ENCODE measurements around the gene PRKCH.

DNA sequence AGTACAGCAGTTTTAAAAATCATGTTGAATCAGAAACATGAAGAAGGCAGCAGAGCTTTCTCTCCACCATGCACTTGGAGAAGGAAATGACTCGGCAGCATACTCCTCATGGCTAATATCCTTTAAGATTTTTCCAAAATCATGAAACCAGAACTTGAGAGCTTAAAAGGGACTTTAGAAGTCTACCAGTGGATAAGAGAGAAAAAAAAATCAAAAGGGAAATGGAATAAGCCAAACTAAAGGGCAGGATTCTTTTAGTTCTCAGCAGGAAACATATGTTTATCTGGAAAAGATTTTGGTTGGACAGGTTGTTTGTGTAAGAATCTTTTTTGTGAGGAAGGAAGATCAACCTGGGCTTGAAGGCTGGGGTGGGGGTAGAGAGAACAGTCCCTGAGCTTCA lies 111.8 kb downstream of the PRKCH start:
- TF ChIP-seq, protein P1, sequence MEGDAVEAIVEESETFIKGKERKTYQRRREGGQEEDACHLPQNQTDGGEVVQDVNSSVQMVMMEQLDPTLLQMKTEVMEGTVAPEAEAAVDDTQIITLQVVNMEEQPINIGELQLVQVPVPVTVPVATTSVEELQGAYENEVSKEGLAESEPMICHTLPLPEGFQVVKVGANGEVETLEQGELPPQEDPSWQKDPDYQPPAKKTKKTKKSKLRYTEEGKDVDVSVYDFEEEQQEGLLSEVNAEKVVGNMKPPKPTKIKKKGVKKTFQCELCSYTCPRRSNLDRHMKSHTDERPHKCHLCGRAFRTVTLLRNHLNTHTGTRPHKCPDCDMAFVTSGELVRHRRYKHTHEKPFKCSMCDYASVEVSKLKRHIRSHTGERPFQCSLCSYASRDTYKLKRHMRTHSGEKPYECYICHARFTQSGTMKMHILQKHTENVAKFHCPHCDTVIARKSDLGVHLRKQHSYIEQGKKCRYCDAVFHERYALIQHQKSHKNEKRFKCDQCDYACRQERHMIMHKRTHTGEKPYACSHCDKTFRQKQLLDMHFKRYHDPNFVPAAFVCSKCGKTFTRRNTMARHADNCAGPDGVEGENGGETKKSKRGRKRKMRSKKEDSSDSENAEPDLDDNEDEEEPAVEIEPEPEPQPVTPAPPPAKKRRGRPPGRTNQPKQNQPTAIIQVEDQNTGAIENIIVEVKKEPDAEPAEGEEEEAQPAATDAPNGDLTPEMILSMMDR (conservative IDR thresholded peaks at IDR 0.05; ENCODE audit: low read depth, low read length), result no peak
- TF ChIP-seq EZH2 (IDR thresholded peaks at IDR 0.05; ENCODE audit: low read length, unreplicated experiment), result no peak
- no peak for TF ChIP-seq EZH2phosphoT487 (IDR thresholded peaks at IDR 0.05; ENCODE audit: borderline replicate concordance, low read length)
